GM18861 (cell line): ENCODE measurements around the gene BFSP2.
"Not testable (repeated sequence)": the region's sequence is repeated elsewhere in the genome, so short reads cannot be mapped to it uniquely, and the experiment has no call there.

ENCODE experiments used
- ATAC-seq: cut with Tn5 transposase; IDR thresholded peaks from one replicate; pipeline ENCODE4 v1.9.1; 2021; ENCODE audit not compliant: unreplicated experiment

The BFSP2 gene

GRCh38 chr3:133477487-133477886 is 77.6 kb downstream of the BFSP2 start:
- ATAC-seq, result no peak

GRCh38 chr3:133478624-133479023 is 78.8 kb downstream of the BFSP2 start:
- no peak for ATAC-seq

DNA sequence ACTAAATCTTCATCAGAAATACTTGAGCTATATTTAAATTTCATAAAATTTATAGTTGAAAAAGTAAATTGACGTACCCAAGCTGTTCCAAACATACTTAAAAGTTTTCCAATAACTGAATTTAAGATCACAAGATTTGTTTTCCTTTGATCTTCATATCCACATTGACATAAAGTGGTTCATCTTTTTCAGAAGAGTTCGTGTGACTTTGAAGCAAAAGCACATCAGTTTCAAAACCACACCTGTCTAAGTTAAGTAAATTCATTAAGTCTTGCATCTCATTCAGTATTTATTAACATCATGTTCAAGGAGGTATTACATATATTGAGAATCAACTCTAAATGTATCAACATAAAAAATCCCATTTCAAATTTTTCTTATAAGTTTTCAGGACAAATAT is 79.5 kb downstream of the BFSP2 start:
- ATAC-seq, result no peak

DNA sequence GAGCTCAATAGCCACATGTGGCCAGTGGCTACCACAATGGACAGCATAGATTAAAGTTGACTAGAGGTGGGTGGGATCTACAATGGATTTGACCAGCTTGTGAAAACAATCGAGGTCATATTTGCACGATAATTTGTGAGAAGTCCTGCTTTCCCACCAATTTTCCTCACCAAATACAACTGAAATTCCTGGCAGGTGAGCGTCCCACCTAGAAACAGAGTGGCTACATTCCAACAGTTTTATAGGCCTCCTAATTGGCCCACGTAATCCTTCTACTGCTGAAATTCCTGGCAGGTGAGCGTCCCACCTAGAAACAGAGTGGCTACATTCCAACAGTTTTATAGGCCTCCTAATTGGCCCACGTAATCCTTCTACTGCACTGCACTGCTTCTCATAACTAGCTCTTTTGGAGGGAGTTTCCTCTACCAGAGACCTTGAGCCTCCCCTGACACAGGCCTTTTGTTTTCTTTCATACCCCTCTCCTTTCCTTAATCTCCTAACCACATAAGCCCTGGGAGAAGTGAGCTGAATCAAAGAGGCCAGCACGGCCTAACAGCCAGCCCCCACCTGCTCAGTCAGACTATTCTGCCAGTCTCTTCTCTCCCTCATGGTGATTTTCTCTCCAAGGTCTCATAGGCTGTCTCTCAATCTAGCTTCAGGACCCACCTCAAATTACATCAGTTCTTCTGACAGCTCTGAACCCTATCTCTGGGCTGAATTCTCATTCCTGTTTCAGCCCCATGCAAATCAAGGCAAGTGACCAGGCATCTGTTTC is 80.2 kb downstream of the BFSP2 start:
- peak; percentile 38 for ATAC-seq

DNA sequence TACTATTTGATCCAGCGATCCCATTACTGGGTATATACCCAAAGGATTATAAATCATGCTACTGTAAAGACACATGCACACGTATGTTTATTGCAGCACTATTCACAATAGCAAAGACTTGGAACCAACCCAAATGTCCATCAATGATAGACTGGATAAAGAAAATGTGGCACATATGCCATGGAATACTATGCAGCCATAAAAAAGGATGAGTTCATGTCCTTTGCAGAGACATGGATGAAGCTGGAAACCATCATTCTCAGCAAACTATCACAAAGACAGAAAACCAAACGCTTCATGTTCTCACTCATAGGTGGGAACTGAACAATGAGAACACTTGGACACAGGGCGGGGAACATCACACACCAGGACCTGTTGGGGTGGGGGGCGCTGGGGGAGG is 82.6 kb downstream of the BFSP2 start:
- not testable (repeated sequence) for ATAC-seq

- ATAC-seq, result no peak
Observed at GRCh38 chr3:133486658-133487057, 86.8 kb downstream of the BFSP2 start.

DNA sequence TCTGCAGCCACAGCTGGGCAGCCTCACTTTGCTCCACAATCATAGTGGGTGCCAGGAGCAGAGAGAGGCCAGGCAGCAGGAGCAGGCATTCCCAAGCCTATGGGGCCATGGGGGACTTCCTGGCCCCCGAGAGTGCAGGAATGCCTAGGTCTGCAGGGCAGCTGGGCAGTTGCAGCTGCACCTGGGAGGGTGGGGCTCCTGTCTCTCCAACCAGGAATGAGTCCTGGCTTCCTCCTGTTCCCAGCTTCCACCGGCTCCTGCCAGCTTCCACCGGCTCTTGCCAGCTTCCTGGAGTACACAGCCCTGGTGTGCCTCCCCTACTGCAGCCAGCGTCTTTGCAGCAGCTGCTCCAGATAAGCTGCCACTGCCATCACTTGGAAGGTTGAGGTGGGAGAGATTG is 87.3 kb downstream of the BFSP2 start:
- ATAC-seq, result no peak

GRCh38 chr3:133487920-133488540 is 88.2 kb downstream of the BFSP2 start:
- no peak for ATAC-seq

GRCh38 chr3:133488785-133489367 is 89.0 kb downstream of the BFSP2 start:
- no peak for ATAC-seq

DNA sequence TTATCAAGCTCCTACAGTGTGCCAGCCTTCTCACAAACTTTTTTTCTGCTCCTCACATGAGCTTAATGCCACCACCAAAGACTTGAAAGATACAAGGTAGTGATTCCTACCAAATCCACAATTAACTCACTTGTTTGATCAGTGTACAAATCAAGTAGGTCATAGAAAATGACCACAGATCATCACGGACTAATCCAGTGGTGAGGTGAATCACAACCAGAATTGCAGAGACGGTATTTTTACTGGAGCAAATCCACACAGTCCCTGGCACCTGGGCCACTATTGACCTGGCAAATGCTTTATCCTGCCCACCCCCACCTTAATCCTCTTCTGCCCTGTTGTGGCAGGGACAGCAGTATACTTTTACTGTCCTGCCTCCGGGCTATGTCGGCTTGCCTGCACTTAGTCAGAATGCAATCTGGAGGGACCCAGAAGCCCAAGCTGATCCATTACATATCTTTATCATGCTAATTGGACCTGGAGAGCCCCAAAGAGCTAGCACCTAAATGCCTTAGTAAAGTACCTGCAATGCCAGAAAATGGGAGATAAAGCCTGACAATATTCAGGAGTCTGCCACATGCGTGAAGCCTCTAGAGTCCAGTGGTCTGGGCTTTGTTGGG is 89.7 kb downstream of the BFSP2 start:
- ATAC-seq, result no peak

DNA sequence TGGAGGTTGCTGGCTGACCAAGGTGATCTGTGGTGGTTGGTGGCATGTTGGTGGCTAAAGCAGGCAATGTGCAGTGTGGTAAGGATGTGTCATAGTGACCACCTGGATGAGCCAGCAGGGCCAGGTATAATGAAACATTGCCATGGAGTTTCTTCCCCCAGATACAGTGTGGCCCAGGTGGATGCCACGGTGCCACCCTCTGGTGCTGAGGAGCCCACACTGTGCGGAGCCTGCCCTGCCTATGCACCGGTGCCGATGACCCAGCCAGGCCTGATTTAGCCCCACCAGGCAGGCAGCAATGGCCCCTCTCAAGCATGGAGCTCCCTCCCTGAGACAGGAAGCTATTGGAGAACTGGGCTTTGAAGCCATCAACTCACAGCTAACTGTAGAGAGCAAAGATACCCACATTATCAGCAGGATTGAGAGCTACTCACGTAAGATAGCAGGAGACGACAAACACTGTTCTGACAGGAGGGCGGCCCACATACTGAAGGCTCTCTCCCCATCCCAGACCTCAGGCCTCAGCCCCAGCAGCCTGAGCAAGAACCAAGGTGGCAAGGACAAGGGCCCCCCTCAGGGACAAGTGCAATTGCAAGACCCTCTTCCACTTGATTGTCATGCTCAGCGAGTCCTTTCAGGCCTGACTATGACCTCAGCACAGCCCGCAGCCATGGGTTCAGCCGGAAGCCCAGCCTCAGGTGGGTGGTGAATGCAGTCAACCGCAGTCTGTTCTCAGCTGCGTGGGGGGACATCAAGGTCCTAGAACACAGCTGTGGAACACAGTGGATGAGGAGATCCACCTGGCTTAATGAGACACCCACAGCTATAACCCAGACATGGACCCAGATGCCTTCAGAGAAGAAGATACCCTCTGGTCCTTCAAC is 90.9 kb downstream of the BFSP2 start:
- peak; percentile 82 for ATAC-seq

- no peak for ATAC-seq
Observed at GRCh38 chr3:133491481-133492059, 91.7 kb downstream of the BFSP2 start.

DNA sequence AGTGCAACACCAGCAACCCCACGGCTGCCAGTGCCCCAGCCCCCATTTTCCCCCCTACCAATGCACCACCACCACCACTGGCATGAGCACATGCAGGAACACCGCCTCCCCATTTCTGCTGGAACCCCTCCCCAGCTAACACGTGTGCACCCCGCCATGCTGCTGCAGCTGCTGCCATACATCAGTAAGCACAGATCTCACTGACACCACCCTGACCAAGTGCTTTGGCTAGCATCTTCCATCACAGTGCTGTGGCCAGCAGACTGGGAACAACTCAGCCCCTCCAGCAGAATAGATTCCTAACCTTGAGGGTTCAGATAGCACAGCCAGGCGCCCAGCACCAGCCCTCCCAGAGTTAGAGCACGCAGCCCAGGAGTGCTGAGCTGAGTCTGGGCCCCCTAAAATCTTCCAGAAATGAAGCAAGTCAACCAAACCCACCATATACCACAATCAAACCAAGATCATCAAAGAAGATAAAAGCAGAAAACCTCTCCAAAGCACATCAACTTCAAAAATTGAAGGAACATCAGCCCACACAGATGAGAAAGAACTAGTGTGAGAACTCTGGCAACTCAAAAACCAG is 92.4 kb downstream of the BFSP2 start:
- ATAC-seq, result no peak

- no peak for ATAC-seq
Observed at GRCh38 chr3:133494469-133494868, 94.6 kb downstream of the BFSP2 start.

DNA sequence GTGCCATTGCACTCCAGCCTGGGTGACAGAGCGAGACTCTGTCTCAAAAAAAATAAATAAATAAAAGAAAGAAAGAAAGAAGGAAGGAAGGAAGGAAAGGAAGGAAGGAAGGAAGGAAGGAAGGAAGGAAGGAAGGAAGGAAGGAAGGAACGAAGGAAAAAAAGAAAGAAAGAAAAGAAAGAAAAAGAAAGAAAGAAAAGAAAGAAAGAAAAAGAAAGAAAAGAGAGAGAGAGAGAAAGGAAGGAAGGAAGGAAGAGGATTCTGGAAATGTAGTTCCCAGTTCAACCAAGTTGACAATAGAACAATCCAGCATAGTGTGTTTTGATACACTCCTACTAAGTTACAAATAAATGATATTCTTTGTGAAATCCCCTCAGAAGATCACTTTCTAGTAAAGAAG is 102.7 kb downstream of the BFSP2 start:
- not testable (repeated sequence) for ATAC-seq

GRCh38 chr3:133503409-133503808 is 103.6 kb downstream of the BFSP2 start:
- ATAC-seq, result no peak

GRCh38 chr3:133504736-133505135 is 104.9 kb downstream of the BFSP2 start:
- no peak for ATAC-seq

GRCh38 chr3:133505813-133506212 is 106.0 kb downstream of the BFSP2 start:
- ATAC-seq, result peak; percentile 23

GRCh38 chr3:133506215-133506901 is 106.5 kb downstream of the BFSP2 start:
- ATAC-seq, result peak; percentile 97

DNA sequence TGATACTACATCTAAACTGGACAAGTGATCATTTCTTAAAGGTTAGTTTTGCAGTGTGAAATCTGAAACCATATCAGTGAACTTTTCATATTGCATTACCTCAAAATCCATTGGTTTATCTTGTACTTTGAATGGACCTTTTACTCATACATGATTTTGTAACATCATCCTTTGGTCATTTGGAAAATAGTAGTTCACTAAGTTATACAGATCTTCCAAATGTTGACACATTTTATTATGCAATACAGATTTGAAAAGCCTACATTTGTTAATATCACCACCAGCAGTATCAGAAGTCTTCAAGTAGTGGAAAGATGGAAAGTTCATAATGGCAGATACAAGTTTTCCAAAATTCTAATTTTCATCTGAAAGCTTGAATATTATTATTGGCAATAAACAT is 109.6 kb downstream of the BFSP2 start:
- no peak for ATAC-seq
